NCI-H1930 (cell line): Measurements from ENCODE around the gene CACNB4.
"Not testable (repeated sequence)": the region's sequence is repeated elsewhere in the genome, so short reads cannot be mapped to it uniquely, and the experiment has no call there.

ENCODE experiments used
- DNase-seq, 2 experiments: peaks; one replicate each; lab custom pipeline; 2025; lab: John Stamatoyannopoulos, UW

The CACNB4 gene

GRCh38 chr2:152098496-152099366 is at the start of gene CACNB4:
CACNB4 (minus strand) TSS chr2:152099044.
- DNase-seq = no peak

GRCh38 chr2:152134488-152135280 is 35.8 kb upstream of the CACNB4 start:
- no peak for DNase-seq

GRCh38 chr2:152132306-152132705 is 33.5 kb upstream of the CACNB4 start:
- DNase-seq = no peak

GRCh38 chr2:152127628-152128027 is 28.8 kb upstream of the CACNB4 start:
- DNase-seq = no peak

GRCh38 chr2:152126664-152127063 is 27.8 kb upstream of the CACNB4 start:
- DNase-seq = no peak

- no peak for DNase-seq
These were observed 23.3 kb upstream of the CACNB4 start for GRCh38 chr2:152122161-152122560.

- no peak for DNase-seq
These were observed 21.6 kb upstream of the CACNB4 start for GRCh38 chr2:152120430-152120829.

- no peak for DNase-seq
These were observed 17.1 kb upstream of the CACNB4 start for GRCh38 chr2:152115952-152116351.

GRCh38 chr2:152114366-152114765 is 15.5 kb upstream of the CACNB4 start:
- no peak for DNase-seq

- DNase-seq = not testable (repeated sequence)
These were observed 8.3 kb upstream of the CACNB4 start for GRCh38 chr2:152107140-152107539.

GRCh38 chr2:152106464-152106863 is 7.6 kb upstream of the CACNB4 start:
- DNase-seq = no peak

GRCh38 chr2:152103271-152103670 is 4.4 kb upstream of the CACNB4 start:
- no peak for DNase-seq

GRCh38 chr2:152100961-152101360 is 2.1 kb upstream of the CACNB4 start:
- DNase-seq = no peak

GRCh38 chr2:152099367-152100050 is 665 bp upstream of the CACNB4 start:
- DNase-seq = no peak

- no peak for DNase-seq
These were observed 896 bp downstream of the CACNB4 start for GRCh38 chr2:152097801-152098495.

- DNase-seq = no peak
These were observed 1.5 kb downstream of the CACNB4 start for GRCh38 chr2:152097290-152097800.

- no peak for DNase-seq
These were observed 3.7 kb downstream of the CACNB4 start for GRCh38 chr2:152095146-152095545.

- no peak for DNase-seq
These were observed 4.8 kb downstream of the CACNB4 start for GRCh38 chr2:152094014-152094413.

GRCh38 chr2:152093464-152093863 is 5.4 kb downstream of the CACNB4 start:
- DNase-seq = no peak

- DNase-seq = no peak
These were observed 6.7 kb downstream of the CACNB4 start for GRCh38 chr2:152092095-152092494.

GRCh38 chr2:152090726-152091125 is 8.1 kb downstream of the CACNB4 start:
- not testable (repeated sequence) for DNase-seq

GRCh38 chr2:152089238-152089637 is 9.6 kb downstream of the CACNB4 start:
- no peak for DNase-seq
